ENCODE results near the gene CHST8.

DNA sequence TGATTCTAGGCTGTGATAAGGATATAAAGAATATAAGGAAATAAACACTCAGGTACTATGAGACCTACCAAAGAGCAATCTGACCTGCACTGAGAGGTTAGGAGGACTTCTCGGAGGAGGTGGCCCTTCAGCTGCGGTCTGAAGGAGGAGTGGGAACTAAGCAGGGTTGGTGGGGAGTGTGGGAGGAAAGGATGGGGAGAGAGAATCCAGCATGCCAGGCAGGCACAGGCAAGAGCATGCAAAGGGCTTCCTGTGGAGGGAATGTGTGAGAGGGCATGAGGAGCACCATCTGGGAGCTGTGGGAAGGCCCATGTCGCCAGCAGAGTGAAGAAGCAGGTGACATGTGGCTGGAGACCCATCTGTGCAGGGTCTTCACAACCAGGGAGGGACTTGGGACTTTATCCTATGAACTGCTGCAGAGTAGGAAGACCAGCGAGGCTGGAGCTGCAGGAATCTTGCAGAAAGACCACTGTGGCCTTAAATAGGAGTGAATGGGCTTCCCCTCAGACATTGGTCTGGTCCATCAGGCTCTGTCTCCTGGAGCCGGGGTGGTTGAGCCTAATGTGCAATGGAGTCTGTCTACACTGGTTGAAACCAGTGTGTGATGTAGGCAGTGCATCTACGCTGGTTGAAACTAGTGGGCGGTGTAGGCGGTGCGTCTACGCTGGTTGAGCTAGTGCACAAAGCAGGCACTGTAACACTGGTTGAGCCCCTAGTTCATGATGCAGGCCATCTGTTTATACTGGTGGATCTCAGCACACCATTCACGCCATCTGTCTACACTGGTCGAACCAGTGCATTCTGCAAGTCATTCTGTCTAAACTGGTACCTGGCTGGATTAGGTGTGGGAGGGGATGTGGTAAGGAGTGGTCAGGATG lies 6.4 kb downstream of the CHST8 start:
- TF ChIP-seq, protein P1, sequence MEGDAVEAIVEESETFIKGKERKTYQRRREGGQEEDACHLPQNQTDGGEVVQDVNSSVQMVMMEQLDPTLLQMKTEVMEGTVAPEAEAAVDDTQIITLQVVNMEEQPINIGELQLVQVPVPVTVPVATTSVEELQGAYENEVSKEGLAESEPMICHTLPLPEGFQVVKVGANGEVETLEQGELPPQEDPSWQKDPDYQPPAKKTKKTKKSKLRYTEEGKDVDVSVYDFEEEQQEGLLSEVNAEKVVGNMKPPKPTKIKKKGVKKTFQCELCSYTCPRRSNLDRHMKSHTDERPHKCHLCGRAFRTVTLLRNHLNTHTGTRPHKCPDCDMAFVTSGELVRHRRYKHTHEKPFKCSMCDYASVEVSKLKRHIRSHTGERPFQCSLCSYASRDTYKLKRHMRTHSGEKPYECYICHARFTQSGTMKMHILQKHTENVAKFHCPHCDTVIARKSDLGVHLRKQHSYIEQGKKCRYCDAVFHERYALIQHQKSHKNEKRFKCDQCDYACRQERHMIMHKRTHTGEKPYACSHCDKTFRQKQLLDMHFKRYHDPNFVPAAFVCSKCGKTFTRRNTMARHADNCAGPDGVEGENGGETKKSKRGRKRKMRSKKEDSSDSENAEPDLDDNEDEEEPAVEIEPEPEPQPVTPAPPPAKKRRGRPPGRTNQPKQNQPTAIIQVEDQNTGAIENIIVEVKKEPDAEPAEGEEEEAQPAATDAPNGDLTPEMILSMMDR (IDR thresholded peaks at IDR 0.05; ENCODE audit: low read depth, low read length, missing input control) = no peak
- TF ChIP-seq GABPA (IDR thresholded peaks at IDR 0.05 in 1 of 2, conservative IDR thresholded peaks at IDR 0.05 in 1 of 2) (no peak), YY1 (IDR thresholded peaks at IDR 0.05) (no peak)
